A673 (cell line): Measurements from ENCODE around the gene AVP.

ENCODE experiments used
- EZH2 ChIP-seq: fragments of 200-600 bp; sonication (generic); IDR thresholded peaks from 2 replicates; pipeline ENCODE4 v1.6.1; 2017; ENCODE audit warnings: borderline replicate concordance, low read depth, mild to moderate bottlenecking, mixed read lengths, antibody characterized with exemption, low read length; ENCODE audit not compliant: poor library complexity, severe bottlenecking
- TF ChIP-seq, protein P1 (sequence below): fragments of 300-800, 200-600 bp; sonication (generic); conservative IDR thresholded peaks from 2 replicates; pipeline ENCODE4 v1.5.1; 2017; ENCODE audit warnings: low read depth, mild to moderate bottlenecking, antibody characterized with exemption, low read length, moderate library complexity, mixed read lengths

DNA sequence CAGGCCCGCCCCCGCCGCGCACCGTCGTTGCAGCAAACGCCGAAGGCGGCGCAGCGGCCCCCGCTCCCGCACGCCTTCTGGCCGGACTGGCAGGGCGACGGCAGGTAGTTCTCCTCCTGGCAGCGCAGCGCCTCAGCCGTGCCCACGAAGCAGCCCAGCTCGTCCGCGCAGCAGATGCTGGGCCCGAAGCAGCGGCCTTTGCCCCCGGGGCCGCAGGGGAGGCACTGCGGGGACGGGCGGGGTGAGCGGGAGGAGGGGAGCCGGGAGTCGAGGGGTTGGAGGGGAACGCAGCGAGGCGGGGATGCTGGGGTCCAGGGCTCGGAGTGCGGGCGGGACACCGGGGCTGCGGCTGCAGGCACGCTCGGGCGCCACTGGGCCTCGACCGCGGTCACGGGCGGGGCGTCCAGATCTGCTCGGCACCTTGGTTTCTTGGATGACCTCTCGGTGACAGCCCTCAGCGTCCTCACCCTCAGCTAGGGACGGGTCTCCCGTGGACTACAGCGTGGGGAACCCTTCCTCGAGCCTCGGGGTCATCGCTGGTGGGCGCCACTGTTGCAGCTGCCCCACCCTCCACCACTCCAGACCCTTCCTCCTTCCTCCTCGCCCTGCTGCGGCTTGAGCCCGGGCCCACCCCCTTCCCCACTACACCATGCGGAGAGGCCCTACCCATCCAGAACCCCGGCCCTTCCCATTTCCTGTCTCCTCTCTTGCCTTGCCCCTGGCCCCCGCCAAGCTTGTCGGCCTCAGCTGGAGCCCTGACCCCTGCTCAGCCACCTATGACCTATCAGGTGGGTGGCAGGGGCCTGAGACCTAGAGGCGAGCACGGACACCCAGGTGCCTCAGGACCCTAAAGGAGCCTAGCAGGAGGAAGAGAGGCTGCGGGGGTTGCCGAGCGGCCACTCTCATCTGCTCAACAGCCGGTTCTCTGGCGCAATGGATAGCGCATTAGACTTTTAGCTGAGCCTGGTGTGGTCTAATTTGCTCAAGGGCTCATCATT, 1.3 kb downstream of the AVP start:
- TF ChIP-seq, protein P1, sequence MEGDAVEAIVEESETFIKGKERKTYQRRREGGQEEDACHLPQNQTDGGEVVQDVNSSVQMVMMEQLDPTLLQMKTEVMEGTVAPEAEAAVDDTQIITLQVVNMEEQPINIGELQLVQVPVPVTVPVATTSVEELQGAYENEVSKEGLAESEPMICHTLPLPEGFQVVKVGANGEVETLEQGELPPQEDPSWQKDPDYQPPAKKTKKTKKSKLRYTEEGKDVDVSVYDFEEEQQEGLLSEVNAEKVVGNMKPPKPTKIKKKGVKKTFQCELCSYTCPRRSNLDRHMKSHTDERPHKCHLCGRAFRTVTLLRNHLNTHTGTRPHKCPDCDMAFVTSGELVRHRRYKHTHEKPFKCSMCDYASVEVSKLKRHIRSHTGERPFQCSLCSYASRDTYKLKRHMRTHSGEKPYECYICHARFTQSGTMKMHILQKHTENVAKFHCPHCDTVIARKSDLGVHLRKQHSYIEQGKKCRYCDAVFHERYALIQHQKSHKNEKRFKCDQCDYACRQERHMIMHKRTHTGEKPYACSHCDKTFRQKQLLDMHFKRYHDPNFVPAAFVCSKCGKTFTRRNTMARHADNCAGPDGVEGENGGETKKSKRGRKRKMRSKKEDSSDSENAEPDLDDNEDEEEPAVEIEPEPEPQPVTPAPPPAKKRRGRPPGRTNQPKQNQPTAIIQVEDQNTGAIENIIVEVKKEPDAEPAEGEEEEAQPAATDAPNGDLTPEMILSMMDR: no peak
- TF ChIP-seq EZH2: no peak
